ENCODE results near the gene ARL5C.
A peak's percentile ranks its signal among the peaks of the same experiment; 100 is the strongest.

The ARL5C gene

GRCh38 chr17:39166437-39167335, 725 bp upstream of the ARL5C start:
- DNase-seq = no peak

GRCh38 chr17:39165178-39165840, 652 bp downstream of the ARL5C start:
- DNase-seq = no peak

- peak; percentile 65 to 70 for DNase-seq
Observed at GRCh38 chr17:39164675-39165143, 1.3 kb downstream of the ARL5C start.

DNA sequence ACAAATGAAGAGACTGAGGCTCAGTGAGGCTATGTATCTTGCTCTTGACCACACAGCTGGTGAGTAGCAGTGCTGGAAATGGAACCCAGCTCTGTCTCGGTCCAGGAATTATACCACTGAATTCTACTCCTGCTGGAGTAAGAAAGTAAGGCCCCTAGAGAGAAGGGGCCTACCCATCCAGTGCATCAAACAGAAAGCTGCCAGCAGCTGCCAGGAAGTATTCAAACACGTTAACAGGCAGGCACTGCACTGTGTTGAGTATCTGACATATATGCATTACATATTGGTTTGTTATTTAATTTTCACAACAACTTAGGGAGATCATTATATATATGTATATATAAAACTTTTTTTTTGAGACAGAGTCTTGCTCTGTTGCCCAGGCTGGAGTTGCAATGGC, 4.0 kb downstream of the ARL5C start:
- no peak for DNase-seq

DNA sequence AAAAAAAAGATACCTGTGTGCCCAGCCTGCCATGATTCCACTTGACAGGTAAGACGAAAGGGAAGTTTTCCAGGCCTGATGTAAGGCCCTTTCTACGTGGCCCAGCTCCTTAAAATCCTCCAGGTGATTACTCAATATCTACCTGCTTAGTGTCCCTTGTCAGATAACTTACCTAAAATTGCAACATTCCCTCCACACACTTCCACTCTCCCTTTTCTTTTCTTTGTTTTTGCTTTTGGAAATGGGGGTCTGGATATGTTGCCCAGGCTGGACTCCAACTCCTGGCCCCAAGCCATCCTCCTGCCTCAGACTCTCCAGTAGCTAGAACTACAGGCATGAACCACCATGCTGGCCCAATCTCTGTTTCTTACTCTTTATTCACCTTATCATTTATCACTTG, 7.3 kb downstream of the ARL5C start:
- no peak for DNase-seq

- DNase-seq = no peak
Observed at GRCh38 chr17:39156491-39156890, 9.5 kb downstream of the ARL5C start.

DNA sequence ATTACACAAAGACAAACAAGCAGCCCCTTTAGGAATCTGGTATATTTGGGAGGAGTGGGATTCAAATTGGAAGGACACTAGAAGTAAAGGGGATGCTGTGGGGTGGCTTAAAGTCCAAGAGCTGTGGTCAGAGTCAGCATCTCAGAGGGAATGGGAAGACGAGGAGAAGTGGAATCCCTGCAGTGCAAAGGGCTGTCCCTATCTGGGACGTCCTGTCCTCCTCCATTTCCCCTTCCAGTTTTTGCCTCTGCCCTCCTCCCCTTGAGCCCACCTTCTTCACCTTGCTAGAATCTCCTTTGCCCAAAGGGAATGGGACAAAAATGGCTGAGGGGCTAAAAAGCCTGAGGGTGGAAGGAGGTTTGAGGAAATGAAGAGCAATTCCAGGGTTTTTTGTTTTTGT, 10.3 kb downstream of the ARL5C start:
- DNase-seq = no peak

DNA sequence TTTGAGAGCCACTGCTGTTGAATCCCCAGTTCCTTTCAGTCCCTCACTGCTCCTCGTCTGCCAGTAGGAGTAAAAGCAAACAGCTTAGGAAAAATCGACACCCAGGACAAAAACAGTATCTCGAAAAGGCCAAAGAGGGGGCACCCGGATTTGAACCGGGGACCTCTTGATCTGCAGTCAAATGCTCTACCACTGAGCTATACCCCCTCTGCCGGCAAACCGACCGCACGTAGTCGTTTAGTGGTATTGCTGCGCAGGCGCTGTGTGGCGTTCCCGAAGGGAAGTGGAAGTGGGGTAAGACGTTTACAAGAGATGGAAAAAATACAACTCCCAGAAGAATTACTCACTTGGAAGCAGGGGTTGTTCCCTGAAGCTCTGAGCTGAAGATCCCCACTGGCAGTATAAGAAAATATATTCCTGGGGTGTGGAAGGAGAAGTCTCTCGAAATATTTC, 12.3 kb downstream of the ARL5C start:
- peak; percentile 88 to 94 for DNase-seq

DNA sequence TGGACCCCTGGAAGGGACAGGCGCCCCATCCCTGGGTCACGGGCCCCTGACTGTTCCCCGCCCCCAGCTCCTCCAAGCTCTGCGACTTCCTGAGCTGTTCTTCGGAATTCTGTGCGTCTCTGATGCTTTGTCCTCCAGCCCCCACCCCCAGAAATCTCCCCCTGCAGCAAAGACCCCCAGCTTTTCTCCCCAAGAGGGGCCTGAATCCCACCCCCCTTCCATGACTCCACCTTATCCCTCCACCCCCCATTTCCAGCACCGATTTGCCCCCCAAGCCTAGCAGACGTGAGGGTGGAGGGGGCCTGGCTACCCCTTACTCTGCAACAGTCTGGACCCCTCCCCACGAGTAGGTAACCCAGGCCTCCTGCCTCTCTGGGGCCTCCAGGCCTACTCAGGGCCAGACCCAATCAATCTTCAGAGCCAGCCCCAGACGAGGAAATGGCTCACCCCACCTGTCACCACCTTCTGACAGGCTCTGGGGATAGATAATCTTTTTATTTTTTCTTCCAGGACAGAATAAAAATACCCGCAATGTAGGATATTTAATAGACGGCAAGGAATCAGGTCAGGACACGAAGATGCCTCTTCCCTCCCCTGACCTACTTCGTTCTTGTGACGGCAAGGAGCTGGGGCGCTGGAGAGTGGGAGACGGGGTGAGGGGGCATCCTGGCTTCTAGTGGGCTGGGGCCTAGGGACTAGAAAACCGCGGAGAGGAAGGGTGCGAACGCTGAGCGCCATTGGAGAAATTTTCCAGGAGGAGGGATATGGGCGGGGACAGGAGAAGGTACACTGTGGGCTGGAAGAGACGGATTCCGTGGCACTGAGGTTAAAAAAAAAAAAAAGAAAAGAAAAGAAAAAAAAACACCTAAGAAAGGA, 13.8 kb downstream of the ARL5C start:
- peak in 1 of 2 experiments; percentile 17 for DNase-seq

DNA sequence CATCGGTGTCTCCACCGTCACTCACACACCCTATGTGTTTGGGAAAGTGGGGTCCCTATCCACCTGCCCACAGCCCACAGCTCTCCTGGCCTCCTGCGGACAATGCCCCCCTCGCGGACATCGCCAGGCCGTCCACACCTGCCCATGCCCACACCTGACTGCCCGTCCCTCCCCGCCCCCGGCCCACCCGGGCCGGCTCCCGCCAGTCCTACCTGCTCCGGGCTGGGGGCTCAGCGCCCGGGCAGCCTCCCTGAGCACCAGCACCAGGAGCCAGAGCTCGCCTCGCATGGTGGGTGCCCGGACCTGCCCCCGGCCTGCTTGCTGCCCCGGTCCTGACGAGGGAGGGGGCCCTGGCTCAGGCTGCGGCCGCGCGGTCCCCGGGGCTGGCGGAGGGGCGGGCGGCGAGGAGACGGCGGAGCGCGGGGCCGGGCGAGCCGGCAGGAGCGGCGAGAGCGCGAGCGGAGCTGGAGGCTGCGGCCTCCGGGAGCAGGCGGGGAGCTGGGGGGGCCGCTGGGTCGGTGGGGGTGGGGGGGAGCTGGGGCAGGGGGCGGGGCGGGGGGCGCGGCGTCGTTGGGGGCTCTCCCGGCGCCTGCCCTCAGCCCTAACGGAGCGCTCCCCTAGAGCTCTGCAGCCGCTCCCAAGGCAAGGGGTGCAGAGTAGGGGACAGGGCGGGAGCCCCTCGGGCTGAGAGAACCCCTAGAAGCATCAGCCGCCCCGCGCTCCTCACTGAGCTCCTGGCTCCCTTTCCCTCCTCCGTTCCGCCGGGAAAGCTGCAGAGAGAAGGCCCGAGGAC, 14.6 kb downstream of the ARL5C start, which contains the start of gene PLXDC1:
PLXDC1 (minus strand) TSS at position 488 of the 793 bp plus-strand sequence; CDS start at position 288, 200 bp downstream.
- DNase-seq = peak in 1 of 2 experiments; percentile 24

DNA sequence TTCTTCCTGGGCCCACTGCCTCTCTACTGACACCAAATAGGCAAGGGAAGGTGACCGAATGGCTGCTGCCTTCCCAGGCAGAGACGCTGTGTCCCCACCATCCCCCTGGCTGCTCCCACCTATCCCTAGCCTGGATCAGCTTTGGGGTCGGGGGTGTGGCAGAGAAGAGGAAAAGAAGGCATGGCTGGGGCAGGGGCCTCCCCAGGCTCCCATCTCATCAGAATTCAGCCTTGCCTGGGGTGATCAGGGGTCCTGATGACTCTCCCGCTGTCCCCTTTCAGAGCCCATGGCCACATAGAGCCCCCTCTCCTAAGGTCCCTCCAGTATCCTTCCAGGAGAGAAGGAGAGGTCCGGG, 15.2 kb downstream of the ARL5C start:
- DNase-seq = no peak

DNA sequence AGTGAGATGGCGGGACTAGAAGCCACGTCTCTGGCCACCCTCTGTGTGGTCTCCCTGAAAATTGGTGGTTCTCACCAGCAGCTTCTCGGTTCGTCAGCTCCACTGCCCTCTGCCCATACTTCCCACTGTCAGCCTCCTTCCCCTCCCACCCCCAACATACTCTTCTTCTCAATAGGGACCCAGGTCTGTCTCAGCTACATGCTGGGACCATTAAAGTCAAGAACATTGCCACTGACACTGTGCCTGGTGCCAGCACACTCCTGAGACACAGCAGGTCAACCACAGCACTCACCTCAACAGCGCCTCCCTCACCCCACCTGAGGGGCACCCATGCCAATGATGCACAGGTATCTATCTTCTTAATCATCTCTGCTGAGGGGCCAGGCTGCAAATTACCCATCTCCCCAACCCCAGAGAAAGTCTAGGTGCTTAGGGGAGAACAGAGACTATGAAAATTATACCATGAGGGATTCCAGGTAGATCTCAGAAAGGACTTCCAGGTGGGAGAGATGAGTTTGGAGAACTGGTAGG, 15.8 kb downstream of the ARL5C start:
- no peak for DNase-seq

- DNase-seq = no peak
Observed at GRCh38 chr17:39147221-39148185, 18.5 kb downstream of the ARL5C start.

DNA sequence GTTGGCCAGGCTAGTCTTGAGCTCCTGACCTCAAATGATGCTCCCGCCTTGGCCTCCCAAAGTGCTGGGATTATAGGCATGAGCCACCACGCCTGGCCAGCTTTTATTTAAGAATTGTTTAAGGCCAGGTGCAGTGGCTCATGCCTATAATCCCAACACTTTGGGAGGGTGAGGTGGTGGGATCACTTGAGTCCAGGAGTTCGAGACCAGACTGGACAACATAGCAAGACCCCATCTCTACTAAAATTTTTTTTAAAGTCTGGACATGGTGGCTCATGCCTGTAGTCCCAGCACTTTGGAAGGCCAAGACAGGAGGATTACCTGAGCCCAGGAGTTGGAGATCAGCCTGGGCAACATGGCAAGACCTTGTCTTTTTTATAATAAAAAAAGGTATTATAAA, 19.7 kb downstream of the ARL5C start:
- no peak for DNase-seq

- DNase-seq = no peak
Observed at GRCh38 chr17:39145143-39145542, 20.8 kb downstream of the ARL5C start.

DNA sequence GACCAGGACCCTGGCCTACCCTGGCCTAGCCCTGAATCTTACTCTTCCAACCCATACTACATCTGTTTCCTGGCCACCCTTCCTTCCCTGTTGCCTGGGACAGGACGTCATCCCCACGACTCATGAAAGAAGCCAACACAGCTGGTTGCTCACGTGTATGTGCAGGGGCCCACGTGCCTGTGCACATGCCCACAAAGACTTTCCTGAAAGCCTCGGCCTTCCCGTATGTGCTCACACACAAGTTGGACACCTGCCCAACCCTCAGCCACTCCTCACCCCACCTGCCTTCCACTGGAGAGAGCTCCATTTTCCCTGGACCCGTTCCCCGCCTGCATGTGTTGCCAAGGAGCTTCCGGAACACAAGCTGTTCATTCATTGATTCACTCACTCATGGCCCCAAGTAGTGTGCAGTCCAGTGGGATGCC, 21.5 kb downstream of the ARL5C start:
- no peak for DNase-seq

GRCh38 chr17:39143552-39144093, 22.3 kb downstream of the ARL5C start:
- no peak for DNase-seq

DNA sequence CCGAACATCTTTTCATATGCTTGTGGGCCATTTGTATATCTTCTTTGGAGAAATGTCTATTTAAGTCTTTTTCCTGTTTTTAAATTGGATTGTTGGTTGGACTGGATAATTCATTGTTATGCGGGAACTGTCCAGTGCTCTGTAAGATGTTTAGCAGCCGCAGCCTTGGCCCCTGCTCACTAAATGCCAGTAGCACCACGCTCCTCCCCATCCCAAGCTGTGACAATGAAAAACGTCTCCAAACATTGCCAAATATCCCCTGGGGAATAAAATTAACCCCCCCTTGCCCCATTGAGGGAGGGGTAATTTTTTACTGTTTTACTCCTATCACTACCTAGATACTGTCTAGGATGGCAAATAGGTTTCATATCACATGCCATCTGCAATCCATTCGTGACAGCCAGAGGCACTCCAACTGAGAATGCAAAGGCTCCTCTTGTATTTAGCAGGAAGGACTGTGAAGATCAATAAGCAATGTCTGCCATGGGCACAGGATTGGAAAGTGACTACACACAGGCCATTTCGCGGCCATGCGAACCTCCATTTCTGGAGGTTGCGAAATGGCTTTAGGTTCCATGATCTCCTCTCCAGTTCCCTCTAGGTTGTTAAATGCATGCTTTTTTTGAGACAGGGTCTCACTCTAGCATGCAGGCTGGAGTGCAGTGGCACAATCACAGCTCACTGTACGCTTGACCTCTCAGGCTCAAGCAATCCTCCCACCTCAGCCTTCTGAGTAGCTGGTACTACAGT, 23.9 kb downstream of the ARL5C start:
- no peak for DNase-seq

GRCh38 chr17:39141294-39141693, 24.7 kb downstream of the ARL5C start:
- no peak for DNase-seq
